GM12878 (cell line): ENCODE measurements around the gene SPTLC3. TPM values are rescaled to one million over a fixed set of nuclear protein-coding genes. Genes with fewer than 3 reads are reported as not detected.

Experiments
- ATAC-seq: fragments of 200-7000 bp; cut with Tn5 transposase; 3 replicates; pipeline ENCODE4 v1.9.1; 2020; ENCODE audit warnings: mild to moderate bottlenecking, moderate library complexity
- BruUV-seq: library from RNA; stranded (reverse); fragments of 400-500 nt; replicated peaks from 2 replicates; lab custom pipeline; 2021; lab: Mats Ljungman, UMichigan
- CTCF ChIA-PET: fragments of 300-600 bp; sonication (Branson Sonifier 250); formaldehyde crosslinking; extraction: SDS; loops from one replicate; lab custom pipeline; 2021; ENCODE audit warnings: inconsistent platforms; lab: Yijun Ruan, JAX
- POLR2A ChIA-PET: fragments of 350-600 bp; formaldehyde crosslinking; extraction: SDS; loops from one replicate; lab custom pipeline; 2021; ENCODE audit warnings: inconsistent platforms; lab: Charles Lee
- RAD21 ChIA-PET: fragments of 300-600 bp; sonication (Branson Sonifier 250); formaldehyde crosslinking; loops from one replicate; lab custom pipeline; 2023; ENCODE audit warnings: antibody characterized with exemption; ENCODE audit not compliant: unreplicated experiment; lab: Charles Lee
- SMC1A ChIA-PET: fragments of 300-600 bp; sonication (Branson Sonifier 250); formaldehyde crosslinking; loops from one replicate; lab custom pipeline; 2023; ENCODE audit not compliant: unreplicated experiment, uncharacterized antibody; lab: Charles Lee
- DNase-seq: peaks from one replicate; pipeline ENCODE4 v3.0.0-alpha.2; 2011; ENCODE audit warnings: low read depth, low spot score
- FAIRE-seq: peaks from 3 replicates; lab custom pipeline; 2011; peaks lifted over from hg19 to GRCh38; lab: Jason Lieb, UNC
- H2AFZ ChIP-seq: 2 replicates; pipeline ENCODE4 v1.6.0; 2011; ENCODE audit warnings: low read depth, low read length, control low read depth; ENCODE audit not compliant: control insufficient read depth
- H3K27ac ChIP-seq: 2 replicates; pipeline ENCODE4 v1.5.1; 2011; ENCODE audit warnings: control low read depth; ENCODE audit not compliant: control insufficient read depth, insufficient read depth
- H3K27me3 ChIP-seq, 2 experiments: replicated peaks in 1 of 2; 2 replicates each; pipeline versions ENCODE4 v1.6.0 to v1.6.1; 2011; ENCODE audit warnings: low read length in 1 of 2; ENCODE audit not compliant: control insufficient read depth in 2 of 2, insufficient read depth in 2 of 2
- H3K36me3 ChIP-seq, 2 experiments: 2 replicates each; pipeline ENCODE4 v1.5.1; 2011; ENCODE audit warnings: low read length in 1 of 2; ENCODE audit not compliant: control insufficient read depth in 2 of 2, insufficient read depth in 2 of 2
- H3K4me1 ChIP-seq: 2 replicates; pipeline ENCODE4 v1.6.1; 2011; ENCODE audit warnings: mild to moderate bottlenecking, low read length, moderate library complexity, mixed read lengths; ENCODE audit not compliant: control insufficient read depth, insufficient read depth
- H3K4me2 ChIP-seq: 2 replicates; pipeline ENCODE4 v1.6.0; 2011; ENCODE audit warnings: control low read depth; ENCODE audit not compliant: control insufficient read depth, insufficient read depth
- H3K4me3 ChIP-seq: fragments of 200-600 bp; sonication (generic); 2 replicates; pipeline ENCODE4 v1.5.1; 2016
- H3K79me2 ChIP-seq: 2 replicates; pipeline ENCODE4 v1.6.0; 2011; ENCODE audit warnings: low read length; ENCODE audit not compliant: control insufficient read depth, insufficient read depth
- H3K9ac ChIP-seq: 2 replicates; pipeline ENCODE4 v1.8.0; 2011; ENCODE audit warnings: low read length, control low read depth, mixed read lengths; ENCODE audit not compliant: control insufficient read depth, insufficient read depth
- H3K9me3 ChIP-seq: replicated peaks from 3 replicates; pipeline ENCODE4 v1.5.1; 2011; ENCODE audit warnings: mild to moderate bottlenecking, low read length; ENCODE audit not compliant: control insufficient read depth, insufficient read depth
- H4K20me1 ChIP-seq: 2 replicates; pipeline ENCODE4 v1.6.0; 2011; ENCODE audit not compliant: control insufficient read depth, insufficient read depth
- CREB1 ChIP-seq: IDR thresholded peaks from 2 replicates; pipeline ENCODE4 v1.6.1; 2012; ENCODE audit warnings: low read depth, mild to moderate bottlenecking, inconsistent platforms
- EZH2 ChIP-seq: IDR thresholded peaks from 2 replicates; pipeline ENCODE4 v1.6.1; 2012; ENCODE audit warnings: low read depth, mild to moderate bottlenecking, control low read depth, inconsistent platforms, low read length, borderline replicate concordance; ENCODE audit not compliant: control insufficient read depth
- HDGF ChIP-seq: fragments of 450-650 bp; IDR thresholded peaks from 2 replicates; pipeline ENCODE4 v1.6.1; 2016; ENCODE audit warnings: antibody characterized with exemption
- IRF5 ChIP-seq: fragments of 450-650 bp; IDR thresholded peaks from 2 replicates; pipeline ENCODE4 v1.6.1; 2017; ENCODE audit warnings: borderline replicate concordance
- PAX8 ChIP-seq: fragments of 450-650 bp; IDR thresholded peaks from 2 replicates; pipeline ENCODE4 v1.6.1; 2017; ENCODE audit warnings: mild to moderate bottlenecking, moderate library complexity
- PKNOX1 ChIP-seq: fragments of 450-650 bp; IDR thresholded peaks from 2 replicates; pipeline ENCODE4 v1.6.1; 2016; ENCODE audit warnings: mild to moderate bottlenecking
- RBBP5 ChIP-seq: fragments of 200-600 bp; sonication (generic); conservative IDR thresholded peaks from 2 replicates; pipeline ENCODE4 v1.6.1; 2016
- RELB ChIP-seq: fragments of 450-650 bp; IDR thresholded peaks from 2 replicates; pipeline ENCODE4 v1.6.1; 2017; ENCODE audit warnings: low read depth, mild to moderate bottlenecking, moderate library complexity
- SMAD1 ChIP-seq: fragments of 450-650 bp; IDR thresholded peaks from 2 replicates; pipeline ENCODE4 v1.6.1; 2018; ENCODE audit warnings: mild to moderate bottlenecking, low read depth; ENCODE audit not compliant: partially characterized antibody
- SMAD5 ChIP-seq: IDR thresholded peaks from 2 replicates; pipeline ENCODE4 v1.6.1; 2016; ENCODE audit warnings: antibody characterized with exemption, low read depth
- SPI1 ChIP-seq: IDR thresholded peaks from 2 replicates; pipeline ENCODE4 v1.6.1; 2011; ENCODE audit warnings: low read depth, mild to moderate bottlenecking, low read length, moderate library complexity, borderline replicate concordance; ENCODE audit not compliant: insufficient read depth
- TARDBP ChIP-seq: IDR thresholded peaks from 2 replicates; pipeline ENCODE4 v1.6.1; 2016; ENCODE audit warnings: borderline replicate concordance
- YBX1 ChIP-seq: fragments of 450-650 bp; IDR thresholded peaks from 2 replicates; pipeline ENCODE4 v1.6.1; 2016; ENCODE audit warnings: antibody characterized with exemption
- ZBTB40 ChIP-seq: fragments of 450-650 bp; IDR thresholded peaks from 2 replicates; pipeline ENCODE4 v1.6.1; 2016; ENCODE audit warnings: mild to moderate bottlenecking, moderate library complexity, borderline replicate concordance
- ZNF622 ChIP-seq: fragments of 450-650 bp; IDR thresholded peaks from 2 replicates; pipeline ENCODE4 v1.6.1; 2017; ENCODE audit warnings: mild to moderate bottlenecking, inconsistent platforms
- ZZZ3 ChIP-seq: IDR thresholded peaks from 2 replicates; pipeline ENCODE4 v1.6.1; 2011; ENCODE audit warnings: low read depth; ENCODE audit not compliant: control insufficient read depth, insufficient read length
- WGBS: methylation state at CpG from one replicate; pipeline ENCODE4 v1.1.6; 2016; ENCODE audit warnings: low lambda C conversion rate; ENCODE audit not compliant: insufficient replicate concordance, insufficient coverage; ENCODE audit errors: missing lambda C conversion rate; 5-methylcytosine and 5-hydroxymethylcytosine counted together
- in situ Hi-C: fragments of 300-500 bp; cut with MboI; formaldehyde crosslinking; loops from 9 replicates; pipeline ENCODE4 v1.14.3; 2018; ENCODE audit warnings: mixed read lengths
- intact Hi-C: fragments of 100-400 bp; cut with micrococcal nuclease; formaldehyde crosslinking; loops from one replicate; pipeline ENCODE4 v1.14.2; 2022; ENCODE audit not compliant: unreplicated experiment
- polyA plus RNA-seq, 11 experiments: library from polyadenylated mRNA; depleted of rRNA in 4 of 11; unstranded in 6 of 11; stranded (reverse) in 5 of 11; fragments of >200 nt; fragmentation: Nextera tagmentation in 4 of 11; fragmentation: Illumina TruSeq in 1 of 11; extraction: Ambion mirVana in 4 of 11; extraction: Trizol in 1 of 11; gene quantifications; 1 replicate in 1 of 11; 2 replicates in 10 of 11; pipeline versions ENCODE4 v1.2.1 to v1.2.3, GENCODE V29; 2011 to 2016; ENCODE audit warnings: inconsistent platforms in 2 of 11, missing spikeins in 2 of 11, low read depth in 1 of 11
- total RNA-seq, 4 experiments: library from RNA; depleted of rRNA in 3 of 4; stranded (reverse); fragments of >200 nt in 3 of 4; fragmentation: Illumina TruSeq in 1 of 4; extraction: Trizol in 1 of 4; gene quantifications; 2 replicates each; pipeline versions ENCODE4 v1.2.1 to v1.2.3, GENCODE V29; 2013 to 2021

The SPTLC3 gene
- total and polyA plus RNA-seq, 10 of the 15 experiments (the other 5 are each of a cell fraction or from before 2014, with no cell fraction given), result 0.04 to 0.29 (median 0.06) TPM; not detected in 7

GRCh38 chr20:13166011-13166410 lies 157.2 kb downstream of the SPTLC3 start (continued):
- TF ChIP-seq ZBTB40 (no peak), SMAD5 (no peak)

- H3K4me2 ChIP-seq, result no peak overlapping the region
- ChIA-PET RAD21 (no interaction called here), POLR2A (no interaction called here), SMC1A (no interaction called here), CTCF (no interaction called here)
- 42% methylated on average over 3 of the region's 3 CpGs for WGBS
- no peaks in the 10 kb centered on the region for H4K20me1 ChIP-seq
- DNase-seq, result no peak
- no peaks in the 10 kb centered on the region for H3K4me1 ChIP-seq
- H3K9me3 ChIP-seq, result no peaks in the 10 kb centered on the region
- no peak overlapping the region for H3K9ac ChIP-seq
- no TSS peak for BruUV-seq
- H3K27me3 ChIP-seq, result no peaks in the 10 kb centered on the region; a peak in 1 of 4 replicates
- no peaks in the 10 kb centered on the region for H3K36me3 ChIP-seq
- intact Hi-C loops, result no loop called here
- H2AFZ ChIP-seq, result no peak overlapping the region
- H3K4me3 ChIP-seq, result no peak overlapping the region
- in situ Hi-C loops, result no loop called here
- no peak for FAIRE-seq
- ATAC-seq, result no peak
- no peak overlapping the region for H3K27ac ChIP-seq
- no peaks in the 10 kb centered on the region for H3K79me2 ChIP-seq
- TF ChIP-seq TARDBP (no peak), EZH2 (no peak), PAX8 (no peak), YBX1 (no peak), CREB1 (no peak), IRF5 (no peak), SMAD1 (no peak), HDGF (no peak), PKNOX1 (no peak), ZNF622 (no peak), ZZZ3 (no peak), RBBP5 (no peak), SPI1 (no peak), RELB (no peak)
These were observed 157.7 kb downstream of the SPTLC3 start for GRCh38 chr20:13166437-13166836.
